Measurements from ENCODE around the gene HPCAL1. TPM values are rescaled to one million over a fixed set of nuclear protein-coding genes. Genes with fewer than 3 reads are reported as not detected.
"Not testable (repeated sequence)": the region's sequence is repeated elsewhere in the genome, so short reads cannot be mapped to it uniquely, and the experiment has no call there.

The HPCAL1 gene
- total RNA-seq, 4 donors from 2014 or later = 11.1 to 122 (median 48.9) TPM

DNA sequence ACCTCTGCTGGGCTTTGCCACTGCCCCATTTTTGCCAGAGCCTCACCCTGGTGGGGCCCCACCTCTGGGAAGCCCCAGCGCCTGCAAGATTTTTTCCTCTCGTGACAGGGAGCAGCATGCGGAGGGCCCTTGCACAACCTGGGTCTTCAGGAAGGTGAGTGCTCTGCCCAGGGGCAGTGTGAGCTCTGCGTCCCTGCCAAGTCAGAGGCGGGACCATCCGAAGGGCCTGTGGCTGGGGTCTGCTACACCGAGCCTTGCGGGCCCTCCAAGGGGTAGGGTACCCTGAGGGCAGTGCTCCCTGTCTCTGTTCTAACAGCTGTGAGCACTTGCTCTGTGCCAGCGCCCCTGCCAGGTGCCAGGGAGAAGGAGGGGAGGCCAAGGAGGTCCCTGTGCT lies 151.2 kb downstream of the HPCAL1 start:
- no peak overlapping the region for H3K27ac ChIP-seq
- TF ChIP-seq, protein P1, sequence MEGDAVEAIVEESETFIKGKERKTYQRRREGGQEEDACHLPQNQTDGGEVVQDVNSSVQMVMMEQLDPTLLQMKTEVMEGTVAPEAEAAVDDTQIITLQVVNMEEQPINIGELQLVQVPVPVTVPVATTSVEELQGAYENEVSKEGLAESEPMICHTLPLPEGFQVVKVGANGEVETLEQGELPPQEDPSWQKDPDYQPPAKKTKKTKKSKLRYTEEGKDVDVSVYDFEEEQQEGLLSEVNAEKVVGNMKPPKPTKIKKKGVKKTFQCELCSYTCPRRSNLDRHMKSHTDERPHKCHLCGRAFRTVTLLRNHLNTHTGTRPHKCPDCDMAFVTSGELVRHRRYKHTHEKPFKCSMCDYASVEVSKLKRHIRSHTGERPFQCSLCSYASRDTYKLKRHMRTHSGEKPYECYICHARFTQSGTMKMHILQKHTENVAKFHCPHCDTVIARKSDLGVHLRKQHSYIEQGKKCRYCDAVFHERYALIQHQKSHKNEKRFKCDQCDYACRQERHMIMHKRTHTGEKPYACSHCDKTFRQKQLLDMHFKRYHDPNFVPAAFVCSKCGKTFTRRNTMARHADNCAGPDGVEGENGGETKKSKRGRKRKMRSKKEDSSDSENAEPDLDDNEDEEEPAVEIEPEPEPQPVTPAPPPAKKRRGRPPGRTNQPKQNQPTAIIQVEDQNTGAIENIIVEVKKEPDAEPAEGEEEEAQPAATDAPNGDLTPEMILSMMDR (IDR thresholded peaks at IDR 0.05) = no peak
- no peak for TF ChIP-seq POLR2A (IDR thresholded peaks at IDR 0.05)
- no peaks in the 10 kb centered on the region for H3K36me3 ChIP-seq
- intact Hi-C loops (cut with DNase I; ENCODE audit: low total_unique reads) = no loop called here
- peaks cover 0 to 8% of the 10 kb centered on the region in 2 donors for H3K4me1 ChIP-seq
- H3K9me3 ChIP-seq = no peaks in the 10 kb centered on the region
- H3K27me3 ChIP-seq = no peaks in the 10 kb centered on the region
- no peak overlapping the region for H3K4me3 ChIP-seq
- no peak for DNase-seq

GRCh38 chr2:10454505-10454904 lies 151.8 kb downstream of the HPCAL1 start:
- no peak overlapping the region for H3K4me3 ChIP-seq
- peaks cover 0 to 2% of the 10 kb centered on the region in 2 donors for H3K4me1 ChIP-seq
- no peaks in the 10 kb centered on the region for H3K27me3 ChIP-seq
- no peaks in the 10 kb centered on the region for H3K9me3 ChIP-seq
- H3K27ac ChIP-seq = no peak overlapping the region
- H3K36me3 ChIP-seq = no peaks in the 10 kb centered on the region
- TF ChIP-seq, protein P1 (IDR thresholded peaks at IDR 0.05) = no peak
- no peak for TF ChIP-seq POLR2A (IDR thresholded peaks at IDR 0.05)
- no peak for DNase-seq
- intact Hi-C loops (cut with DNase I; ENCODE audit: low total_unique reads) = no loop called here

DNA sequence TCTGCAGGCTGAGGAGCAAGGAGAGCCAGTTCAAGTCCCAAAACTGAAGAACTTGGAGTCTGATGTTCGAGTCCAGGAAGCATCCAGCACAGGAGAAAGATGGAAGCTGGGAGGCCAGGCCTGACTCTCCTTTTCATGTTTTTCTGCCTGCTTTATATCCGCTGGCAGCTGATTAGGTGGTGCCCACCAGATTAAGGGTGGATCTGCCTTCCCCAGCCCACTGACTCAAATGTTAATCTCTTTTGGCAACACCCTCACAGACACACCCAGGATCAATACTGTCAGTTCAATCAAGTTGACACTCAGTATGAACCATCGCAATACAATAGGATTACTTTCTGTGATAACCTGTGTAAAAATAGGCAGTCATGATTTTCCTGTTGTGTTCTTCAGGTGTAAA lies 154.5 kb downstream of the HPCAL1 start:
- H3K27ac ChIP-seq; H3K4me3 ChIP-seq; H3K9me3 ChIP-seq; H3K27me3 ChIP-seq; H3K36me3 ChIP-seq; intact Hi-C loops (cut with DNase I; ENCODE audit: low total_unique reads); DNase-seq; H3K4me1 ChIP-seq: not testable (repeated sequence)

GRCh38 chr2:10457846-10458598 lies 155.3 kb downstream of the HPCAL1 start:
- H3K9me3 ChIP-seq = no peaks in the 10 kb centered on the region
- no peaks in the 10 kb centered on the region for H3K4me1 ChIP-seq
- no peak overlapping the region for H3K4me3 ChIP-seq
- H3K27ac ChIP-seq = no peak overlapping the region
- DNase-seq = no peak
- no peaks in the 10 kb centered on the region for H3K27me3 ChIP-seq
- TF ChIP-seq, protein P1 (IDR thresholded peaks at IDR 0.05) = no peak
- no peak for TF ChIP-seq POLR2A (IDR thresholded peaks at IDR 0.05)
- intact Hi-C loops (cut with DNase I; ENCODE audit: low total_unique reads) = no loop called here
- no peaks in the 10 kb centered on the region for H3K36me3 ChIP-seq

GRCh38 chr2:10460366-10460796 lies 157.7 kb downstream of the HPCAL1 start:
- intact Hi-C loops (cut with DNase I; ENCODE audit: low total_unique reads) = no loop called here
- Histone ChIP-seq H3K27me3 (no peaks in the 10 kb centered on the region), H3K9me3 (no peaks in the 10 kb centered on the region), H3K27ac (no peak overlapping the region), H3K4me3 (no peak overlapping the region), H3K4me1 (no peaks in the 10 kb centered on the region), H3K36me3 (no peaks in the 10 kb centered on the region)
- no peak for DNase-seq
- TF ChIP-seq, protein P1 (IDR thresholded peaks at IDR 0.05) = no peak
- TF ChIP-seq POLR2A (IDR thresholded peaks at IDR 0.05) = no peak
